C4-2B (cell line): ENCODE measurements around the gene SERINC4.

Experiments
- H3K27ac ChIP-seq: fragments of 450-650 bp; 2 replicates; pipeline ENCODE4 v1.5.1; 2017
- ZFX ChIP-seq: fragments of 450-650 bp; IDR thresholded peaks from 2 replicates; pipeline ENCODE4 v1.6.1; 2017
- TF ChIP-seq, protein P1 (sequence below): fragments of 450-650 bp; conservative IDR thresholded peaks from 2 replicates; pipeline ENCODE4 v1.5.1; 2017; ENCODE audit warnings: mild to moderate bottlenecking

SERINC4 gene

DNA sequence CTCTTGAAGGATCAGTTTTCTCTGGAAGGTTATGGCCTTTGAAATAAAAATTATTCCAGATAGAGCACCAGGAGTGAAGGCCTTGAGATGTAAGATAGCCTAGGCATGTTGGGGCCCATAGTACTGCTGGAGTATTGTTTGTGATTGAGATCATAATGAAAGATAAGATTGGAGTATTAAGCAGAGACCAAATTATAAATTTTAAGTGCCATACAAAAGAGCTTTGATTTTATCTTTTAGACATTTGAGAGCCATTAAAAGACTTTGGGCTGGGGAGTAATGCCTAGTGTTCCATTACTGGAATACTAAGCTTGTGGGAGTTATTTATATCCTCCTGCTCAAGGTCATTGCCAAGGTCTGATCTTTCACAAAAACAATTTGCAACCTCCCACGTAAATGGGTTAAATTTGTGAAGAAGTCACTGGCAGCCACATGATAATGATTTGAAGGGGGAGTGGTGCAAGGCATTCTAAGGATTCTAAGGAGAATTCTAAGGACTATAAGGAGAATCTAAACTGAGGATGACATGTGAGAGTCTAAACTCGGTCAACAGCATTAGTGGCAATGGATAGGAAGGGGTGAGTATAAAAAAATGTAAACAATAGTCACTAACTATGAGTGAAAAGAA is 36.1 kb downstream of the SERINC4 start:
- no peak overlapping the region for H3K27ac ChIP-seq
- TF ChIP-seq, protein P1, sequence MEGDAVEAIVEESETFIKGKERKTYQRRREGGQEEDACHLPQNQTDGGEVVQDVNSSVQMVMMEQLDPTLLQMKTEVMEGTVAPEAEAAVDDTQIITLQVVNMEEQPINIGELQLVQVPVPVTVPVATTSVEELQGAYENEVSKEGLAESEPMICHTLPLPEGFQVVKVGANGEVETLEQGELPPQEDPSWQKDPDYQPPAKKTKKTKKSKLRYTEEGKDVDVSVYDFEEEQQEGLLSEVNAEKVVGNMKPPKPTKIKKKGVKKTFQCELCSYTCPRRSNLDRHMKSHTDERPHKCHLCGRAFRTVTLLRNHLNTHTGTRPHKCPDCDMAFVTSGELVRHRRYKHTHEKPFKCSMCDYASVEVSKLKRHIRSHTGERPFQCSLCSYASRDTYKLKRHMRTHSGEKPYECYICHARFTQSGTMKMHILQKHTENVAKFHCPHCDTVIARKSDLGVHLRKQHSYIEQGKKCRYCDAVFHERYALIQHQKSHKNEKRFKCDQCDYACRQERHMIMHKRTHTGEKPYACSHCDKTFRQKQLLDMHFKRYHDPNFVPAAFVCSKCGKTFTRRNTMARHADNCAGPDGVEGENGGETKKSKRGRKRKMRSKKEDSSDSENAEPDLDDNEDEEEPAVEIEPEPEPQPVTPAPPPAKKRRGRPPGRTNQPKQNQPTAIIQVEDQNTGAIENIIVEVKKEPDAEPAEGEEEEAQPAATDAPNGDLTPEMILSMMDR, result no peak
- no peak for TF ChIP-seq ZFX

DNA sequence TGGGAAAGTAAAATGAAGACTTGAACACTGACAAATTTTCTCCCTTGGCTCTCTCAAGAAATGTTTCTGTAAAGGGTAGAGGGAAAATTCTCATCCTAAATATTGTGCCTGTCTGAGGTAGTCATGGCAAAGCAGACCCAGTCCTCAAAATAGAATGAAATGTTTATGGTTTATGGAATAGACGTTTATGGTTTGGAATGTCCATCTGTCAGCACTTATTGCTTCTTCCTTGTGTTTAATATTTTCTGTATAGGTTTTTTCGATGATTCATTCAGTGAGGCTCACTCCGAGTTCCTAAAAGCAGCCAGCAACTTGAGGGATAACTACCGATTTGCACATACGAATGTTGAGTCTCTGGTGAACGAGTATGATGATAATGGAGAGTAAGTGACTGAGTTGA is 37.2 kb downstream of the SERINC4 start:
- H3K27ac ChIP-seq, result no peak overlapping the region
- TF ChIP-seq, protein P1, result no peak
- no peak for TF ChIP-seq ZFX

DNA sequence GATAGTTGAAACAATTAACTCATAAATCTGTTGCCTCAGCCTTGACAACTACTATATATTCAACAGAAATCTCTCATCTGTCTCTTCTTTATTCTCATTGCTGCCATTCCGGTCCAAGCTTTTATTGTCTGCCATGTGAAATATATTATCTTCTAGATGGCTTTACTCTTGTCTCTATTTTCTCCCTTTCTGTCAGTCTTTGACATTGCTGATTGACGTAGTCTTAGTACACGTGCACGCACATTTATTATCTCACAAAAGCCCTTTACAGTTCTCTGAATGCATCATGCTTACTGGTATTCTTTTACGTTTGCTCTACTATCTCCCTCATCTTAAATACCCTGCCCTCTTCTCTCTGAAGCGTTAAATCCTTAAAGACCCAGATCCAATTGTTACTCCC is 48.1 kb downstream of the SERINC4 start:
- no peak for TF ChIP-seq ZFX
- TF ChIP-seq, protein P1, result no peak
- H3K27ac ChIP-seq, result no peak overlapping the region

DNA sequence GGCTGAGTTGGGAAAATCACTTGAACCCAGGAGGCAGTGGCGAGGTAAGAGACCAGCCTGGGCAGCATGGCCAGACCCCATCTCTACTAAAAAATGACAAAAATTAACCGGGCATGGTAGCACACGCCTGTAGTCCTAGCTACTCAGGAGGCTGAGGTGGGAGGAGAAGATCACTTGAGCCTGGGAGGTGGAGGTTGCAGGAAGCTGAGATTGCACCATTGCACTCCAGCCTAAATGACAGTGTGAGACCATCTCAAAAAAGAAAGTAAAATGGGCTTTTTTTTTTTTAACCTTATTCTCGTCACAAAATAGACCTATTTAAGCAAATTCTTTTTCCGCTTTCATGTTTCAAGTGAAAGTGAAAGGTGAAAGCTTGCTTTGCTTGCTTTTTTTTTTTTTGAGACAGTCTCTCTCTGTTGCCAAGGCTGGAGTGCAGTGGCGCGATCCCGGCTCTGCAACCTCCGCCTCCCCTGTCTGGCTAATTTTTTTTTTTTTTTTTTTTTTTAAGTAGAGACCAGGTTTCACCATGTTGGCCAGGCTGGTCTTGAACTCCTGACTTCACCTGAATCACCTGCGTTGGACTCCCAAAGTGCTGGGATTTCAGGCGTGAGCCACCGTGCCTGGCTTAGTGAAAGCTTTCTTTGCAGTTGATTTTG is 50.2 kb downstream of the SERINC4 start:
- no peak overlapping the region for H3K27ac ChIP-seq
- no peak for TF ChIP-seq ZFX
- TF ChIP-seq, protein P1, result no peak

DNA sequence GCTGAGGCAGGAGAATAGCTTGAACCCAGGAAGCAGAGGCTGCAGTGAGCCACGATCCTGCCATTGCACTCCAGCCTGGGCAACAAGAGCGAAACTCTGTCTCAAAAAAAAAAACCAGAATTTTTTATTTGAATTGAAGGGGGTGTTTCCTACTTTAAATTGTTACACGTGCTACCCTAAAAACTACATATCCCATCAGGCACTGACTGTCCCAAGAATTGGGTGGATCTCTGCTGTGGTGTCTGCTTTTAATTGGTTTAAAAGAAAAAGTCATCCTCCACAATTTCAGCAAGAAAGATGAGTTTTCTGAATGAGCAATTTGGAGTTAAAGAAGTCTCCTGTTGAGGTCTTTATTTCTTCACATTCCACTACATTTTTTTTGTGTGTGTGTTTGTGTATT is 51.6 kb downstream of the SERINC4 start:
- H3K27ac ChIP-seq, result no peak overlapping the region
- no peak for TF ChIP-seq ZFX
- TF ChIP-seq, protein P1, result no peak

DNA sequence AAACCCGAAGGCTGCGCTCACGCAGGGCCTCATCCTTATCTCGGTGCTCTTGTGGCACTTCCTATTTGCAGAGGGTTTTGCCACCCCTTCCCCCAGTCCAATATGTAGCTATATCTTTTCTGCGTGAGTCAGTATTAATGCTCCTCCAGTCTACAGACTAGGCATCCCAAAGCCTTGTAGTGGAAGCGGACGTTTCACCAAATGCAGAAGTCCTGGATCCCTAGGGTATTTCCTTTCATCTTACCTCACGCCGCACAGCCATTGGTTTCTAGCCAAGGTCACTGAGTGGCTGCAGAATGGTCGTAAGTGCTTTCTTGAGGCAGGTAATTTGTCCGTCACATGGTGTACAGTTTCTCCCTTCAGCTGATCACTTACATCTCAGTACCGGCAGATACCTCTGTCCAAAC is 53.1 kb downstream of the SERINC4 start:
- peak overlapping the region; percentile 96 for H3K27ac ChIP-seq
- TF ChIP-seq ZFX, result peak; percentile 16; the same call in 1 of the 2 replicates

DNA sequence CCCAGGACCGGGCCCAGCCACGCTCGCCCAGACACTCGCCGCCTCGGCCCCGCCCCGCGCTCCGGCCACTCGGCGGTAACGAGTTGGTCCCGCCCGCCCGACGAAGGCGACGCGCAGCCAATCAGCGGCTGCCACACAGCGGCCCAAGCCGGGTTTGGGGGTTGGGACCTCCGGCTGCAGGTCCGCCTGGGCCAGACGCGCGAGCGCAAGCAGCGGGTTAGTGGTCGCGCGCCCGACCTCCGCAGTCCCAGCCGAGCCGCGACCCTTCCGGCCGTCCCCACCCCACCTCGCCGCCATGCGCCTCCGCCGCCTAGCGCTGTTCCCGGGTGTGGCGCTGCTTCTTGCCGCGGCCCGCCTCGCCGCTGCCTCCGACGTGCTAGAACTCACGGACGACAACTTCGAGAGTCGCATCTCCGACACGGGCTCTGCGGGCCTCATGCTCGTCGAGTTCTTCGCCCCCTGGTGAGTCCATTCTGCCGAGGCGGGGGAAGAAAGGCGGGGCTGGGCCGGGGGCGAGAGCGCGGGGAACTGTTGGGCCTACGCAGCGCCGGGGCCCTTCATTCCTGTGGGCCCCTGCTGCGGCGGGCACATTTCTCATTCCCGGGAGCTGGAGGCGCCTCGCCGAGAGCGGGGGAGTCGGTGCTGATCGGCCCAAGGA is 53.6 kb downstream of the SERINC4 start, which contains the start of gene PDIA3:
Gene PDIA3, plus strand, starts transcription at position 194 of the 658 bp plus-strand sequence. Its CDS starts 102 bp downstream, at position 296.
- TF ChIP-seq ZFX, result peak; percentile 79
- H3K27ac ChIP-seq, result peak within 1 kb of the TSS; percentile 96
